Inferior parietal cortex (tissue), 1 donor: ENCODE results near the gene KIF2A.

Source experiments
- DNase-seq: peaks from one replicate; pipeline ENCODE4 v3.0.0-alpha.2; 2016; ENCODE audit errors: extremely low spot score

Gene KIF2A

DNA sequence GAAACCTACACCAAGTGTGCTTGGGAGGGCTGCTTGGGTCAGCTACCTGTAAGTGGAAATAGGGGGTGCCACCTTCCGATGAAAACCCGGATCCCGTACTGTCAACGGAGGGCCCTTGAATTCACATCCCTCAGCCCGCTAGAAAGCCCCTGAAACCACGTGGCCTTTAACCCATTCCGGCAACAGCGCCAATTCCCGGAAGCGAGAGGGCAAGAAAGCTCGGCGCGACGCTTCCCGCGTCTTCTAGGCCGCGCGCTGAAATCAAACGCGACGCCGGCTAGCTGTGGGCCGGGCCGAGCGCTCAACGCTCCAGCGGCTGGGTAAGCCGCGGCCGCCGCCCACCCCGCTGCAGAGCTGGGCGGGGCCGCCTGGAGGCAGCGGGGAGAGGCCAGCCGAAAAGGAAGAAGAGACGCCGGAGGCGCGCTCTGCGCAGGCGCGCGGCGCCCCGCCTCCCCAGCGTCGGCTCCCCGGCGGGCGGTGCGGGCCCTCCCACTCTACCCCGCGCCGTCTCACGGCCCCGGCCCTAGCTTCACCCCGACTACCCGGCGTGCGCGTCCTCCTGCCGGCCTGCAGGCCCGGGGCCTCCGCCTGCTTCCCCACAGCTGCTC lies at the start of gene KIF2A:
TSS of gene KIF2A (plus strand) at position 492 of the 608 bp plus-strand sequence. CDS start 267 bp downstream, outside the sequence.
- peak; percentile 90 for DNase-seq

DNA sequence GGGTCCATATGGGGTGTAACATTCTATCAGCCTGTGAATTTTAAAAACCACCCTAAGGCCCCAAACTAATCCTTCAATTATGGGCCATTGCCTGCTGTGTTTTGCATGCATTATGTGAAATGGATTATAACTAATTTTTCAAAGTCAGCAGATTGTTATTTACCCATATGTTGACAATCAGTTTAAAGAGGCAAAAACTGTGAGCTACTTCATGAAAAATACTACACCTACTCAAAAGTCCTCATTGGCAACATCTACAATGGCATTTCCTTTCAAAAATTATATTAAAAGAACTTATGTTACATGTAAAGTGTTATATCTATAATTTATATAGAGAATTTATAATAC lies 49.0 kb upstream of the KIF2A start:
- DNase-seq, result no peak

DNA sequence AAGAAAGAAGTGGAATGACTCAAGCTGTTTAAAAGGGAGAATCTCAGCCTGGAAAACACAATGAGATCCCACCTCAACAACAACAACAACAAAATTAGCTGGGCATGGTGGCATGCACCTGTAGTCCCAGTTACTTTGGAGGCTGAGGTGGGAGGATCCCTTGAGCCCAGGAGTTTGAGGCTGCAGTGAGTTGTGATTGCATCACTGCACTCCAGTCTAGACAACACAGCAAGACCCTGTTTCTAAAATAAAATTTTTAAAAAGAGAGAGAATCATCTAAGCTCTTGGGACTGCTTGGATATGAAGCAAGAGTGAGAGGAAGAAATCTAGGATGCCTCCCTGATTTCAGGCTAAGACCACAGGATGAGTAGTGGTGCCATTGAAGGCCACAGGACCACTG lies 47.4 kb upstream of the KIF2A start:
- DNase-seq, result no peak

DNA sequence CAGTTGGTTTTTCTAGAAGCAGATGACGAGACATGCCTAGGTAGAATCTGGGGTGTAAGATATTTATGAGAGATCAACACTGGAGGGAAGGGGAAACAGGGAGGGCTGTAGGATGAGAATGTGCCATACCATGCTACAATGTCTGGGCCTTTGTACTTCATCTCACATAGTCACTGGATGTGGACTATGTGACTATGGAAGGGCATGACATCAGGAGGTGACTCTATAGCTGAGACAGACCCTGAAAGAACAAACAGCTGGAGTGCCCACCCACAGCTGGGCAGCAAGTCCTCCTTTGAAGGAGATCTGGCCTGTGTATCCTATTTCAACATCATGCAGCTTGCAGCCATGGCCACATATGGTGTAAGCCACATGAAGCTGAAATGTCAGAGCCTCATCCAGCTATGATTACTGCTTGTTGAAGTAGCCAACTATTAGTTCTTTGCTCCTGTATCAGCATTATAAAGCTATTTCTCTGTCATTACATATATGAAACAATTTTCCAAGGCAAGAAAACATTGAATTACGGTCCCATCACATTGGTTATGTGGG lies 46.2 kb upstream of the KIF2A start:
- DNase-seq, result no peak

DNA sequence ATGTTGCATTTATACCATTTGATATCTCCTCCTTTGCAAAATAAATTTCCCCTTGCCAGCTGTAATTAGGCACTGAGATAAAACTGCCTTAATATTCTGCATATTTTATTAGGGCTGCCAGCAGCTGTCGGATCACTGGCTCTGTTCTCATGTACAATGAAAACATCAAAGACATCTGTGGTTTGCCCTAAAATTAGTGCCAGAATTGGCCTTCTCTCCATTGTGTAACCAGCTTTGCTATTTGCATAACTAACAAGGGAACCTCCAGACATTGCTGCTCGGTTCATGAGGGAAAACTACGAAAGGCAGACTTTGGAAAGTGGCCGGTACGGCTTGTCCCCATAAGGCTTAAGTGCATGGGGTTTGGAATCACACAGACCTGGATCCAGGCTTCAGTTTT lies 45.5 kb upstream of the KIF2A start:
- DNase-seq, result peak; percentile 58

DNA sequence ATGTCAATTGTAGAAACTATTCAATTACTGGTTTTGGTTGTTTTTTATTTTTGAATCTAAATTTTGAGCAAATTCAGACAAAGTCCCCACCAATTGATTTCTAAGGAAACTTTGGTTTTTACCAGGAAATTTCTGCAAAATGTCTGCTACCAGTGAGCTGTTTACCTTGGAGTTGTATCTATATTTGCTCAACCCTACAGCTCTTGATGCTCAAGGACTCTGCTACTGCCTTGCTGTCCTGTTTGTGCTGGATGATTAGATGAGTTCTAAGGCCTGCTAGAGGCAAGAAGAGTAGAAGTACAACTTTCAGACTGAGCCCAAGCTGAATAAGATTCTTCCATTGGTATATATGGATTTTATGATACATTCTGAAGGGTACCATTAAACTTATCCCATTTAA lies 42.6 kb upstream of the KIF2A start:
- no peak for DNase-seq

DNA sequence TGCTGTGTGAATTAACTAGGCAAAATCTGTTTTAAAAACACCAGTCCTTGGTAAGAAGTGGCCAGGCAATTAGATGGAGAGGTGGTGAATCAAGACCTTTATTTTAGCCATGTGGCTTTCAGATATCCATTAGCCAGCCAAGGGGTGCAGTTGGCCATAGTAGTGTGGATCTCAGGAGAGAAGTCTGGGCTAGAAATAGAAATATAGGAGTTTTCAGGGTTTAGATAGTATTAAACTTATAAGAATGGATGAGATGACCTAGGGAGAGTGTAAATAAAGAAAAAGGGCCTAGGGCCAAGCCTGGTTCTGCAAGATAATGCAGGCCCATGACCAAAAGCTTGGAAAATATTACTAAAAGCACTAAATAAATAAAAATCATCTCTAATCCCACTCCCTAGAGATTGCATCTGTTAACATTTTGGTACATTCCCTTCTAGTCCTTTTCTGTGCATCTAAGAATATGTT lies 40.3 kb upstream of the KIF2A start:
- no peak for DNase-seq

DNA sequence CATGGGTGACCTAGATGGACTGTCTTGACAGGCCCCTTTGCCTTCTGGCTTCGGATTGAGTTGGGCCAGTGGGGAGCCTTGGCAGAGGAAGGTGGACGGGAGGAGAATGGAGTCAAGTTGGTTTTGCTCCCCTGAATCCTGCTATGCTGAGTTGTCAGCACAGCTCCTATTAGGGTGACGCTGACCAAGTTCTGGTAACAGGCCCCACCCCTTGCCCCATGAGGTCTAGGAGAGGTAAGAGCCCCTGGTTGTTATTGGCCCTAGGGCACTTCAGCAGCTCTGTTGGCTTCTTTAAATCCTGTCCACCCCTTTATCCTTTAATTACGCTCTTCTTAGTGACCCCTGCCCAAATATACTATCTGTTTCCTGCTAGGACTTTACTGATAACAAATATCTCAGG lies 39.4 kb upstream of the KIF2A start:
- no peak for DNase-seq

- DNase-seq, result no peak
These were observed 37.8 kb upstream of the KIF2A start for GRCh38 chr5:62268234-62268633.

- DNase-seq, result no peak
These were observed 37.2 kb upstream of the KIF2A start for GRCh38 chr5:62268792-62269191.

- DNase-seq, result no peak
These were observed 34.6 kb upstream of the KIF2A start for GRCh38 chr5:62271370-62271769.

GRCh38 chr5:62271870-62272269 lies 34.1 kb upstream of the KIF2A start:
- no peak for DNase-seq

GRCh38 chr5:62273687-62274086 lies 32.3 kb upstream of the KIF2A start:
- DNase-seq, result no peak

DNA sequence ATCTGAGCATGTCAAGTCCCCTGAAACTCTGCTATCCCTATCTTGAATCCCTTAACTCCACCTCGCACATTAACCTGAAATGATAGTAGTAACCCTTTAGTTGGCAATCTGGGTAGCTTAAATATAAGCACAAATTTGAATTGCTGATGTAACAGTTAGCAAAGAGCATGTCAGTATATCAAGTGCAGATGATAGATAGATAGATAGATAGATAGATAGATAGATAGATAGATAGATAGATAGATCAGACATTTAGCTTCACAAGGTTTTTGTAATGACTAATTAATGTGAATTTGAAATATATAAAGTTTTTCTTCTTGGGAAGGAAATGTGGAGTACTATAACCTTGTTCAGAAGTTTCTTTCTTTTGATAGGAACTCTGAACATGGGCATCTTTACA lies 30.4 kb upstream of the KIF2A start:
- DNase-seq, result no peak

- no peak for DNase-seq
These were observed 24.6 kb upstream of the KIF2A start for GRCh38 chr5:62281411-62281810.

DNA sequence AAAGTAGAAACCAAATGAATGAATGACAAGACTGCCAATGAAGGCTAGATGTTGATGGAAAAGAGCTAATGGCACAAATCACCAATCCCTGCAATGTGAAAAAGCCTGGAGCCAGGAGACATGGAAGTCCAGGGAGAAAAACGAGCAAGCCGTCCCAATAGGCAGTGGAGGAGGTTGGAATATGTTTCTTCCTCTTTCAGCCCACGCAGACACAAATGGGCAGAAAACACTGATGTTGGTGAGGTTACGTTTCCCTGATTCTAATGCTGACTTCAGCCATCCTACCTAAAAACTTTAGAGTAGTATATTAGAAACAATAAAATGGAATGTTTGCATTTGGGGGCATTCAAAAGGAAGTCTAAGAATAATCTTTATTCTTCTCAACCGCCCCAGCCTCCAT lies 23.9 kb upstream of the KIF2A start:
- no peak for DNase-seq

DNA sequence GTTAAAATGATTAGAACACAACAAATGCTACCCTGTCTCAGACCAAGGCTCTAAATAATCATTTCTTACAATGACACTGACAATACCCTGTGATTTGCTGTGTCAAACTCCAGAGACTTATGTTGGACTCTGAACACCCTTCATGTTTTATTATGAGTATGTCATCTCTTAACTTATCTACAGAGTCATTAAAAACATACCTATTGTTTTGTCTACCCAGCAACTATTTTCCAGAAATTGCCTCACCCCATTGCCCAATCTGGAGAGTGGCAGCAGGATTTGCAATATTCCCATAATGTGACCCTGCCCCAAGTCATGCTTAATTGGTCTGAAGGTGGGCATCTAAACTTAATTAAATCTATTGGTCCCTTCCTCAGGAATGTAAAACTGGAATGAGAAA lies 23.0 kb upstream of the KIF2A start:
- no peak for DNase-seq

DNA sequence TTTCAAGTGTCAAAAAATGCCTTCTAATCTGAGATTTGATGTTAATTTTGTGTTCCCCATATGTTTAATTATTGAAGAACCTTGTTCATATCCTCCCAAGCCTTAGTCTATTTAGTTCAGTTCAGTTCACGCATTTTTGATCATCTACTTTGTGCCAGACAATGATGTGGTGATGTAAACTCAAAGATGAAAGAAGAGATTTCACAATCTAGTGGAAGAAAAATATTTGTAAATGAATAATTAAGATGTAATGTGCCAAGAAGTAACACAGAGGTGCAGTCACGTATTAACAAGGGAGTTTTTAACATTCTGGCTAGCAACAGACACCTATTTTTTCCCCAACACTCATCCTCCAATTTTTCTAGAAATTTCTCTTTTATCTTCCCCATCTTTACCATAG lies 22.1 kb upstream of the KIF2A start:
- DNase-seq, result no peak

DNA sequence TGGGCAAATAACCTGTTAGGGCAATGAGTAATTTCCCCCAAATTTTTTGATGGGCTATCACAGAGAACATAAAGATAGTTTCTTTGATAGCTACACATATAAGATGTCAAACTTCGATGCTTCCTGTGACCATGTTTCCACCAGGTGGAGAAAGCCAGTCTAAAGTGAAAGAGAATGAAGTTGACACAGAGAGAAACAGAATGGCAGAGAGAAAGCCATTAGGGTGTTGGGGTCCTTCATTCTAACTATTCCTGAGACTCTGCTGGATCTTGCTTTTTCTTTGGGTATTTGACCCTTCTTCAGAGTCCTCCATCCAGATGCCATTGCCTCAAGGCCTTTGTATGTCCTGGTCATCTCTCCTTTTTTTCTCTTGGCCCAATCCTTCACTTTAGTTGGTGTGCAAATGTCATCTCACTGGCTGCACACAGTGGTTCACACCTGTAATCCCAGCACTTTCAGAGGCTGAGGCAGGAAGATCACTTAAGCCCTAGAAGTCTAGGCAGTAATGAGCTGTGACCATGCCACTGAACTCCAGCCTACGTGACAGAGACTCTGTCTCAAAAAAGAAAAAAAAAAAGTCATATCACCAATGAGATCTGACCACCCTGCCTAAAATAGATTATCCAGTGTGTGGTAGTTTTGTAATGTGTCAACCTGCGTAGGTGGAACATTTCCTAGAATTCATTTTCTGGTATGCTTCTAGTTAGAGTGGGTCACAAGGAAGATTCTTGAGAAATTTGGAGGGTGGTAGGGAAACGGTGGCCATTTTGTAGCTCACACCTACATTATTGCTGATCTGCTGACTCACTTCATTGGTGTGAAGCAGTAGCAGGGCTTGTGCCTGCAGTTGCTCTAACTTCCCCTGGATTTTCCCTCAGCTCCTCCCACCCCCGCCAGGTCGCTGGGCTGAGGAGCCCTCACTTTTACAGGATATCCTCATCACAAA lies 20.8 kb upstream of the KIF2A start:
- DNase-seq, result no peak

- DNase-seq, result no peak
These were observed 19.2 kb upstream of the KIF2A start for GRCh38 chr5:62286834-62287233.

GRCh38 chr5:62287237-62287636 lies 18.8 kb upstream of the KIF2A start:
- DNase-seq, result no peak

- no peak for DNase-seq
These were observed 17.9 kb upstream of the KIF2A start for GRCh38 chr5:62288118-62288517.

DNA sequence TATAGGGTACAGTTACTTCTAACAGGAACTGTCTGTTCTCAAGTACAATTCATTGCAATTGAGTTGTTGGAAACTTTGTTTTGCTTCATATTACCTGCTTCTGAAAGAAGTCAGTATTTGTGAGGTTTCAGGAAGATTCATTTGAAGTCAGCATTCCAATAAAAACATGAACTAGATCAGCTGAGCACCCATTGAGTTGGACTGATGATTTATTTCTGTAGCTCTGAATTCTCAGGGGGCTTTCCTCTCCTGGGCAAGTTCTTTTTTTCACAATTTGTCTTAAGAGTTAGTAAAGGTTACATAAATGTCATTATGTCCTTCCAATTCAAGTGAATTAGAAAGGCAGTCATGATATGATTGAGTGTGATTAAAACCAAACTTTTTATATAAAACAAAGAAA lies 16.2 kb upstream of the KIF2A start:
- DNase-seq, result no peak
